Islet of Langerhans (tissue), 1 donor: ENCODE measurements around the gene EPHA6.

Experiments
- FAIRE-seq: peaks from one replicate; lab custom pipeline; 2011; peaks lifted over from hg19 to GRCh38; lab: Jason Lieb, UNC

Gene EPHA6

DNA sequence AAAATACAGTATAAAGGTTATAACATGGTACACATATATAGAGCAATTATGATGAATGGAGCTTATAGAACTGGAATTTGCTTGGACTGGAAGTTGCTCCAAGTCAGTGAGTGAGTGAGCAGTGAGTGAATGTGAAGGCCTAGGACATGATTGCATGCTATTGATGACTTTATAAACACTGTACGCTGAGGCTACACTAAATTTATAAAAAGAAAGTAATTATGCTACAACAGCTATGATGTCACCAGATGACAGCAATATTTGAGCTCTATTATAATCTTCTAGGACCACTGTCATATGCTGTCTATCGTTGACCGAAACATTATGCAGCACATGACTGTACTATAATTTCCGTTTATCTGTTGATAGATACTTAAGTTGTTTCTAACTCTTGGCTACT, 463.3 kb downstream of the EPHA6 start:
- FAIRE-seq, result no peak

GRCh38 chr3:97278506-97278905, 464.1 kb downstream of the EPHA6 start:
- no peak for FAIRE-seq

DNA sequence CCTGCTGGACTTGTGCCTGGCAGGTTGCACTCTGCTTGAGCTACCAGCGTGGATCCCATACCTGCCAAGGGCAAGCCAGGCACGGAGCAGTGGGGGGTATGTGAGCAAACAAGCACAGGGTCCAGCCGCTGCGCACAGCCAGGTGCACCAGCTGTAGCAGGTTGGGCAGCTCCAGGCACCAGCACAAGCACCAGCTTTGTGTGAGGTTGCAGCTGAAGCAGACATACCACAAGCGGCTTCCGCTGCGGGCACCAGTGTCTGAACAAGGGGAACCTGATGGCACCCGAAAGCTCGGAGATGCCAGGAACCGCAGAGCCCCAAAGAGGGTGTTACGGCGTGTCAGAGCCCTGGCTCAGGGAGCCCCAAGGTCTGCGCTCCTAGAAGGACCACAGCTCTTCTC, 477.5 kb downstream of the EPHA6 start:
- no peak for FAIRE-seq

GRCh38 chr3:97293596-97294131, 479.3 kb downstream of the EPHA6 start:
- no peak for FAIRE-seq

GRCh38 chr3:97297032-97297431, 482.6 kb downstream of the EPHA6 start:
- no peak for FAIRE-seq

GRCh38 chr3:97301114-97301513, 486.7 kb downstream of the EPHA6 start:
- no peak for FAIRE-seq

DNA sequence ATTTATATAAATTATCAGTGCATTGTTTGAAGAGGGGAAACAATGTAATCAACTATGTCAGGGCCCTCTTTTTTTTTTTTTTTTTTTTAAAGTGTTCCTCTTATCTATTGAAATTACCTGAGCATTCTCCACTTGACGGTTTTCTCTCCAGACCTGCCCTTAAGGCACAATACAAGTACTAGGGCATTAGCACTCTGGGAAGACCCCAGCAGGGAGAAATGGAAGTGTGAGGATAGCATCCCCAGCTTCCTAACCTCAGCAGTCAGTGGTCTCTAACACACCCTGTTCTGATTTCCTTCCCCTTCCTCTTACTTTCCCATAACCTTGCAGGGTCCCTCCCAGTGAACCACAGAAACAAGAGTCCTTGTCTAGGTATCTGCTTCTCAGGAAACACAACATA, 491.8 kb downstream of the EPHA6 start:
- no peak for FAIRE-seq

DNA sequence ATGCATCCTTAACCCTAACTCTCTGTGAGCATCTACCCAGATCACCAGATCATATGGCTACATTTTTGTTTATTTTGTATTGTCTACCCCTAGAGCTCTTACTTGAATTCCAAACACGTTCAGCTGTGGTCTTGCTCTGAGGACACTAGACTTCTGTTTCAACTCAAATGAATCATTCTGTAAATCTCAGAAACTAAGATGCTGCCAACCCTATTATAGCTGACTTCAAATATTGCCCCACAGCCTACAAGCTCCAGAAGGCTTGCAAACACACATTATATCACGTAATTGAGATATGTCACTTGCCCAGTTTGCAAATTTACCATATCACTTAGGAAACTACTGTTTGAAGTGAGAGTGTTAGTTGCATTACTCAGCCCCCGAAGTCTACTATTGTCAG, 524.0 kb downstream of the EPHA6 start:
- FAIRE-seq, result no peak

- FAIRE-seq, result no peak
Observed at GRCh38 chr3:97340940-97341339, 526.5 kb downstream of the EPHA6 start.

DNA sequence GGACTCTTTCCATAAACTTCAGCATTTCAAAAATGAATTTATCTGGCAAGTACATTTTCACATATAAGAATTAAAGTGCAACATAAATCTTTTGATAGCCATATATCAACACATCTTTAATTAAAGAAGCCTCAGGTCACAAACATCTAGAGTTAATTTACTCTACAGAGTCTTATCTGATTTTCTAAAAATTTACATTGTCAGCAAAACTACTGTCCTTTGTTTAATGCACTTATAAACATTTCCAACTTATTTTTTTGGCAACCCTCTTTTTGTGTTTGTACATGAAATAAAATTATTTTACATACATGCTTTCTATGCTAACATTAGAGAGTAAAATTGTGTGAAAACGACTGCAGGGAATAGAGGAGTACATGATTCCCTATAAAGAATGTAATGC, 533.4 kb downstream of the EPHA6 start:
- FAIRE-seq, result no peak

GRCh38 chr3:97350971-97351370, 536.6 kb downstream of the EPHA6 start:
- FAIRE-seq, result no peak

DNA sequence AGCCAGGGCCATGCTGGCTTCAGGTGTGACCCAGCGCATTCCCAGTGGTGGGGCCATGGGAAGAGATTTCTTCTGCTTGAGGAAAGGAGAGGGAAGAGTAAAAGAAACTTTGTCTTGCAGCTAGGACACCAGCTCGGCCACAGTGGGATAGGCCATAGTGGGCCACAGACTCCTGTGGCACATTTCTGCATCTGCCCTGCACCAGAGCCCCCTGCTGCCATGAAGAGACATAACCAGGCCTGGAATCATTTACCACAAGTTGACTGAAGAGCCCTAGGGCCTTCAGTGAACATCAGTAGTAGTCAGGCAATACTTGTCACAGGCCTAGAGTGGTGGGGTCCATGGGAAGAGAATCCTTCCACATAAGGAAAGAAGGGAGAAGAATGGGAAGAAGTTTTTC, 538.8 kb downstream of the EPHA6 start:
- FAIRE-seq, result no peak

DNA sequence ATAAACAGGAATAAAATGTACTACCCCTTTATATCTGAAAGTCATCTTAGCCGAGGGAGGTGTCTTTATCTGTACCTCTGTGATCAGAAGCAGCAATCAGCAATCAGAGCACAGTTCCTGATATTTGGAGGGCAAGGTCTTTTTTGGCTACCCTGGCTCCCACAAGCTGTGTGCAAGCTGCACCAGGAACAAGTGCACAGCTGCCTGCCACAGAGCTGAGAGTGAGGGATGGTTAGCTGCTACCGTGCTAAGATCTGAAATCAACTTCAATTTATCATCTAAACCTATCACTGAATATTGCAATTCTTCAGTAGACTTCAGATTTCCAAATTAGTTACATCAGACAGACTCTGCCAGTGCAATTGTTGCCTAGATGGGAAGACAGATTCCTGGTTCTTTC, 545.6 kb downstream of the EPHA6 start:
- FAIRE-seq, result no peak

DNA sequence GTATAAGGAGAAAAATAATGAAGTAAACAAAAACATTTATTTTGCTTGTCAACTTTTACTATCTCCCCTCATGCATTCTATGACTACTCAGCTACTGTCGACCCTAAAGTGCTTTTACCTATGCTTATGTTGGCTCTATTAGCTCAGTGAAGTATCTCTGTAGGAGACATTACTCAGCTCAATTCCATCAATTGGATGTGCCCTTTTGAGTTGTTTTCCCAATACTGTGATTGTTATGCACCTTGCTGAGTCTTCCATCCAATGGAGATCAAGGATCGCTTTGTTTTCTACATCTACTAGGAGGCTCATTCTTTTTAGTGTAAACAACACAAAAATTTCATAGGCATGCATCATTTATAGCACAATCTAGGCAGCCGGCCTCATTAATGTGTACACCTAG, 546.4 kb downstream of the EPHA6 start:
- FAIRE-seq, result no peak

DNA sequence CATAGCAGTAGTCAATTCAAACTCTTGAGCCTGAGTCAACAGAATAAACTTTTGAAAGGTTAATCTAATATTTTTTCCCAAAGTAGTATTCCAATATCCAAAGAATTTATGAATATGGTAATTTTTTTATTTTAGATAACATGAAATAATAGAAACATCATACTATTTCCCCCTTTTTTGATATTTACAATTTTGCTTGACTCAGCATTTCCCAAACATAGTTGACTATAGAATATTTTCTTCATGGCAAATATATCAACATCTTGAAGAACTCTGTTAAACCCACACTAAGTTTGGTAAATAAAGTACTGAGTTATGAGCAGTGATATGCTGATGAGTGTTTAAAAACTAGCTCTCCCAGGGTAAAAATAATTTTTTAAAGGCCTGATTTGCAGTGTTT, 570.2 kb downstream of the EPHA6 start:
- FAIRE-seq, result no peak

DNA sequence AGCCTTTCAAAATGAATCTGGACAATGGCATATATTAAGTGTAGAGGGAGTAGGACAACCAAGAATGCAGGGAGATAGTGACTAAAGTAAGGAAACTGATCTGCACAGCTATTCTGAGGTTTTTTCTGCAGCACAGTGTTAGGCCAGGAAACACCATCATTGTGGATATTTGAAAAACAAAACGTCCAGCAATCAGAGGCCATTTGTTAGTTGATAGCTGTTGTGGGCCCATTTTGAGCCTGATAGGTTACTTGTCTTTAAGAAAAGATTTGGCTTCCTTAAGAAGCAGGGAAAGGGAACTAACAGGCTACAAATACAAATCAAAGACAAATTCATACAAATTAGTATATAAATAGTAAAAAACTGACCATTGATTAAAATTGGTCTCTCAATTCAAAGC, 574.4 kb downstream of the EPHA6 start:
- FAIRE-seq, result no peak

GRCh38 chr3:97389936-97390335, 575.5 kb downstream of the EPHA6 start:
- no peak for FAIRE-seq

DNA sequence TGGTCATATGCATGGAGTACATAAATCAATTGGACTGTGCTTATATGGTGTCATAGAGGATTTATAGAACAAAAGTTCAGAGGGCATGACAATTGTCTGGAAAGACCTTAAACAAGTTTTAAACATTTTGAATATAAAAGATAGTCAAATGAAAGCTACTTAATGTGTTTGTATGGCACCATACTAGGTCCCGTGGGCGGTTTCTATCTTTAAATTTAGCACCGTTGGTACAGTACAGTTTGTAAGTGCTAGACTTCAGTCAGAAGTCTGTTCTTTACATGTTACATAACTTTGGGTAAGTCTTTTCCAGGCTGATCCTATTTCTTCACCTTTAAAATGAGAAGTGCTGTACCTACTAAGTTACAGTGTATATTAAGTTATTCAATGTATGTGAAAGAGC, 576.8 kb downstream of the EPHA6 start:
- no peak for FAIRE-seq

- FAIRE-seq, result no peak
Observed at GRCh38 chr3:97409612-97410011, 595.2 kb downstream of the EPHA6 start.

DNA sequence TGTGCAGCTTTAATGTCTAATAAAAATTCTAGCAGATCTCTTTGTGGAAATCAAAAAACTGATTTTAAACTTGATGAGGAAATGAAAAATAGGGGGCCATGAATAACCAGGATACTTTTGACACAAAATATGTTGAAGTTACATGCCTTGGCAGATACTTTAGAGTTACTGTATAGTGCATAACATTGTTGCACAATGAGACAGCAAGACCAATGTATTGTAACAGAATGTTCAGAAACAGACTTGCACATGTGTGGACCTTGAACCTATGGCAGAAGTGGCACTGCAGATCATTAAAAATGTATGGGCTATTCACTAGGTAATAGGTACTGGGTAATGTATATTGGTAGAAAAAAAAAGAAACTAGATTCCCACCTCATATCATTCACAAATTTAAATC, 607.2 kb downstream of the EPHA6 start:
- FAIRE-seq, result no peak

- FAIRE-seq, result no peak
Observed at GRCh38 chr3:97425002-97425401, 610.6 kb downstream of the EPHA6 start.

DNA sequence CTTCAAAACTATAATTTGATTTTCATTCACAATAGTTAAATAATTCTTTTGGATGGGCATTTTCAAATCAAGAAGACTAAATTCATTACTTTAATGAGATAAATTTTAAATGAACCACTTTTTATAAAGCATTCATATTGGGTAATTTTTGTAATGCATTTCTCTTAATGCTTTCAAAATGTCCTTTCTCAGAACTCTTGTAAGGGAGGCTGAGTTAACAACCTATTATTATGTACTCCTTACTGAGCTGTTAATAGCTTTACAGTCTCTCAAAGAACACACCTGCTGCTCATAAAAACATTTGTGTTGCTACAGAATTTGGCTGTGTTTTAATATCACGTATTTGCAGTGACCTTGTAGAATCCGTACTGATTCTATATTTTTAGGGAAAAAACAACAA, 616.2 kb downstream of the EPHA6 start:
- no peak for FAIRE-seq

GRCh38 chr3:97432914-97433313, 618.5 kb downstream of the EPHA6 start:
- FAIRE-seq, result no peak

DNA sequence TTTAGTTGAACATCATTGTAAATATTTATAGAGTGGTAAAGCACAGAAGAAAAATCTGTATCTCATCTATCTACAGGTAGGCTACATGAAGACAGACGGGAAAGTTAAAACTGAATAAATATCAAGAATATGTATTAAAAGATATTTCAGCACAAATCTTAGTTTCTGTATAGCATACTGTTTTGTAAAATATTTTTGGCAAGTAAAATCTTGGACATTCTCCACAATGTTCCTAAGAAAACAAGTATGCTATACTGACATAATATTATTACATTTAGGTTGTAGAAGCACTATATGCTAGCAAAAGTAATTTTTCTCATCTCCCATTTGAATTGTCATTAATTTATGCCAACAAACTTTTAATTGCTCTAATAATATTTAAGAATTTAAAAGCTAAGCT, 623.7 kb downstream of the EPHA6 start:
- no peak for FAIRE-seq

DNA sequence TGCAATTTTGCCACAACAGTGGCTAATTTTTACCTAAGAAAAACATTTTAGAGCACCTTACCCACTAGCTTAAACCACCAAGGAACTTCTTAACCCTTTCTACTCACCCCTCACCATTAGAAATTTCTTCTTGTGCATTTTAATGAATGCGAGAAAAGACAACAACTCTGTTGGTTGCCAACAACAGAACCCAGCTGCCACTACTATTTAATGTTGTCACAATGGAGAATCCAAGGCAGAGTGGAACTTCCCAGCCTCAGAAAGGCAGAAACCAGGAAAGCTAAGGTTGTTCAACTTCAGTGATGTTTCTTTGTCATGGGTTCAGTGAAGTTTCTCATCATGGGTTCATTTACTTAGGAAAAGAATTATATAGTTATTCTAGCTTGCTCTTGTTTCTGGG, 625.0 kb downstream of the EPHA6 start:
- no peak for FAIRE-seq
